ENCODE measurements around the gene CEP295NL.

GRCh38 chr17:78864117-78864516, 38.9 kb downstream of the CEP295NL start:
- no peak for TF ChIP-seq CTCF (IDR thresholded peaks at IDR 0.05; ENCODE audit: low read depth, low read length)
- TF ChIP-seq POLR2A (IDR thresholded peaks at IDR 0.05; ENCODE audit: extremely low read depth, insufficient read length): no peak
